PC-3 (cell line): ENCODE data around the gene ENOPH1. TPM values are rescaled to one million over a fixed set of nuclear protein-coding genes. Genes with fewer than 3 reads are reported as not detected.

Experiments
- ATAC-seq: fragments of 200-7000 bp; cut with Tn5 transposase; 2 replicates; pipeline ENCODE4 v1.9.1; 2020; ENCODE audit warnings: mild to moderate bottlenecking, moderate library complexity
- BruUV-seq: library from RNA; stranded (reverse); fragments of 400-500 nt; replicated peaks from 2 replicates; lab custom pipeline; 2021; lab: Mats Ljungman, UMichigan
- CTCF ChIA-PET: fragments of 300-600 bp; sonication (Branson Sonifier 250); formaldehyde crosslinking; loops from one replicate; lab custom pipeline; 2022; ENCODE audit warnings: antibody characterized with exemption; lab: Charles Lee
- POLR2A ChIA-PET: fragments of 300-600 bp; sonication (Branson Sonifier 250); formaldehyde crosslinking; loops from one replicate; lab custom pipeline; 2022; ENCODE audit warnings: antibody characterized with exemption; ENCODE audit not compliant: unreplicated experiment; lab: Charles Lee
- DNase-seq: peaks from one replicate; pipeline ENCODE4 v3.0.0-alpha.2; 2015
- H2AFZ ChIP-seq: fragments of 300-600 bp; sonication (generic); 2 replicates; pipeline ENCODE4 v1.6.0; 2016; ENCODE audit warnings: antibody characterized with exemption, low read length
- H3F3A ChIP-seq: fragments of 300-600 bp; sonication (generic); one replicate; pipeline ENCODE4 v1.6.0; 2017; ENCODE audit warnings: antibody characterized with exemption, low read length, control low read depth, mild to moderate bottlenecking; ENCODE audit not compliant: unreplicated experiment
- H3K27ac ChIP-seq: fragments of 300-600 bp; sonication (generic); 2 replicates; pipeline ENCODE4 v1.5.1; 2016; ENCODE audit warnings: mild to moderate bottlenecking, low read length
- H3K27me3 ChIP-seq: fragments of 300-600 bp; sonication (generic); 2 replicates; pipeline ENCODE4 v1.6.1; 2016; ENCODE audit warnings: low read length, mixed read lengths
- H3K36me3 ChIP-seq: fragments of 300-600 bp; sonication (generic); 2 replicates; pipeline ENCODE4 v1.6.1; 2016; ENCODE audit warnings: low read depth, mixed run types, low read length, mixed read lengths
- H3K4me1 ChIP-seq: fragments of 300-600 bp; sonication (generic); 2 replicates; pipeline ENCODE4 v1.5.1; 2016; ENCODE audit warnings: low read length; ENCODE audit not compliant: insufficient read depth
- H3K4me2 ChIP-seq: fragments of 300-600 bp; sonication (generic); 2 replicates; pipeline ENCODE4 v1.6.0; 2016; ENCODE audit warnings: low read length
- H3K4me3 ChIP-seq: fragments of 300-600 bp; sonication (generic); 2 replicates; pipeline ENCODE4 v1.5.1; 2016; ENCODE audit warnings: mild to moderate bottlenecking, low read length, mixed read lengths
- H3K79me2 ChIP-seq: fragments of 300-600 bp; sonication (generic); 2 replicates; pipeline ENCODE4 v1.6.1; 2017; ENCODE audit warnings: low read length, mixed read lengths
- H3K9ac ChIP-seq: fragments of 300-600 bp; sonication (generic); 2 replicates; pipeline ENCODE4 v1.6.0; 2016; ENCODE audit warnings: mild to moderate bottlenecking, low read length
- H3K9me2 ChIP-seq: fragments of 300-600 bp; sonication (generic); replicated peaks from 2 replicates; pipeline ENCODE4 v1.6.1; 2016; ENCODE audit warnings: mixed run types, low read length, mixed read lengths
- H3K9me3 ChIP-seq: fragments of 300-600 bp; sonication (generic); 2 replicates; pipeline ENCODE4 v1.6.1; 2016; ENCODE audit warnings: low read length, mixed read lengths
- H4K20me1 ChIP-seq: fragments of 300-600 bp; sonication (generic); 2 replicates; pipeline ENCODE4 v1.6.1; 2016; ENCODE audit warnings: low read length, mixed read lengths
- CTCF ChIP-seq: fragments of 300-600 bp; sonication (generic); conservative IDR thresholded peaks from 2 replicates; pipeline ENCODE4 v1.5.1; 2017; ENCODE audit warnings: antibody characterized with exemption, low read depth, mild to moderate bottlenecking, low read length
- EZH2 ChIP-seq: fragments of 300-600 bp; sonication (generic); IDR thresholded peaks from one replicate; pipeline ENCODE4 v1.6.1; 2017; ENCODE audit warnings: antibody characterized with exemption, mild to moderate bottlenecking, low read length; ENCODE audit not compliant: unreplicated experiment
- EZH2phosphoT487 ChIP-seq: fragments of 300-600 bp; sonication (generic); IDR thresholded peaks from 2 replicates; pipeline ENCODE4 v1.6.1; 2018; ENCODE audit warnings: mild to moderate bottlenecking, antibody characterized with exemption, low read length, borderline replicate concordance
- intact Hi-C: fragments of 100-400 bp; cut with micrococcal nuclease; formaldehyde crosslinking; loops from 2 replicates; pipeline ENCODE4 v1.9.0; 2023
- total RNA-seq: library from RNA; depleted of rRNA; stranded (reverse); fragments of >200 nt; gene quantifications from 2 replicates; pipeline ENCODE4 v1.2.3, GENCODE V29; 2014

ENOPH1 gene
- total RNA-seq, 1 experiment from 2014 or later: 37.5 TPM

GRCh38 chr4:82452026-82452425, 21.6 kb downstream of the ENOPH1 start:
- intact Hi-C loops: no loop called here
- BruUV-seq: no TSS peak
- peaks cover 12% of the 10 kb centered on the region for H3K36me3 ChIP-seq
- H3K4me2 ChIP-seq: no peak overlapping the region
- ATAC-seq (no peak), DNase-seq (no peak)
- no peaks in the 10 kb centered on the region for H3K27me3 ChIP-seq
- no peaks in the 10 kb centered on the region for H3F3A ChIP-seq
- H3K79me2 ChIP-seq: peaks cover 9% of the 10 kb centered on the region; the same call in 1 of the 2 replicates
- ChIA-PET POLR2A (no interaction called here), CTCF (no interaction called here)
- no peak for TF ChIP-seq EZH2phosphoT487
- TF ChIP-seq CTCF: no peak
- no peak for TF ChIP-seq EZH2
- no peak overlapping the region for H3K27ac ChIP-seq
- H3K4me3 ChIP-seq: no peak overlapping the region
- H3K9ac ChIP-seq: no peak overlapping the region
- H2AFZ ChIP-seq: no peak overlapping the region
- H3K4me1 ChIP-seq: no peaks in the 10 kb centered on the region
- no peaks in the 10 kb centered on the region for H3K9me2 ChIP-seq
- H3K9me3 ChIP-seq: no peaks in the 10 kb centered on the region
- H4K20me1 ChIP-seq: no peaks in the 10 kb centered on the region

- no peaks in the 10 kb centered on the region for H3F3A ChIP-seq
- H3K4me1 ChIP-seq: no peaks in the 10 kb centered on the region
- H3K27me3 ChIP-seq: no peaks in the 10 kb centered on the region
- H2AFZ ChIP-seq: no peak overlapping the region
- POLR2A ChIA-PET: no interaction called here
- ATAC-seq: no peak
- intact Hi-C loops: no loop called here
- H3K27ac ChIP-seq: no peak overlapping the region
- BruUV-seq: no TSS peak
- no peaks in the 10 kb centered on the region; the same call in 1 of the 2 replicates for H3K36me3 ChIP-seq
- TF ChIP-seq CTCF (no peak), EZH2 (no peak), EZH2phosphoT487 (no peak)
- H3K9me3 ChIP-seq: no peaks in the 10 kb centered on the region
- CTCF ChIA-PET: no interaction called here
- no peak overlapping the region for H3K4me2 ChIP-seq
- no peak overlapping the region for H3K9ac ChIP-seq
- no peak overlapping the region for H3K4me3 ChIP-seq
- H3K79me2 ChIP-seq: no peaks in the 10 kb centered on the region
- no peaks in the 10 kb centered on the region for H3K9me2 ChIP-seq
- no peak for DNase-seq
- H4K20me1 ChIP-seq: no peaks in the 10 kb centered on the region
These were observed 26.9 kb downstream of the ENOPH1 start for GRCh38 chr4:82457266-82457665.

GRCh38 chr4:82458729-82459128, 28.3 kb downstream of the ENOPH1 start:
- CTCF ChIA-PET: interaction anchor here (0.6 kb wide), 1 partner anchor 327 kb away, joined by 4 read pairs; no protein-coding TSS in a partner anchor
- Histone ChIP-seq H3K27ac (no peak overlapping the region), H3K9ac (no peak overlapping the region), H2AFZ (no peak overlapping the region), H4K20me1 (no peaks in the 10 kb centered on the region), H3K36me3 (no peaks in the 10 kb centered on the region; the same call in 1 of the 2 replicates), H3K27me3 (no peaks in the 10 kb centered on the region), H3K9me2 (no peaks in the 10 kb centered on the region), H3F3A (no peaks in the 10 kb centered on the region), H3K9me3 (no peaks in the 10 kb centered on the region), H3K4me2 (no peak overlapping the region), H3K4me3 (no peak overlapping the region), H3K4me1 (no peaks in the 10 kb centered on the region), H3K79me2 (no peaks in the 10 kb centered on the region)
- DNase-seq (no peak), ATAC-seq (no peak)
- BruUV-seq: no TSS peak
- POLR2A ChIA-PET: no interaction called here
- TF ChIP-seq EZH2: no peak
- TF ChIP-seq EZH2phosphoT487: no peak
- TF ChIP-seq CTCF: no peak
- intact Hi-C loops: no loop called here
